H1 (cell line): Measurements from ENCODE around the gene TMEM128.

Experiments used
- TCF12 ChIP-seq: IDR thresholded peaks from 2 replicates; pipeline ENCODE4 v1.6.1; 2011; ENCODE audit warnings: low read depth, mild to moderate bottlenecking, low read length
- ZNF274 ChIP-seq: IDR thresholded peaks from 2 replicates; pipeline ENCODE4 v1.7.0; 2012; ENCODE audit warnings: low read length, borderline replicate concordance; ENCODE audit errors: extremely low read depth
- TF ChIP-seq, protein P1 (sequence below), 3 experiments: IDR thresholded peaks; 1 replicate in 2 of 3; 2 replicates in 1 of 3; pipeline versions ENCODE4 v1.5.1 to v1.6.1; 2011; ENCODE audit warnings: low read length in 3 of 3, mild to moderate bottlenecking in 3 of 3, inconsistent platforms in 2 of 3, low read depth in 1 of 3, moderate library complexity in 1 of 3; ENCODE audit not compliant: insufficient read depth in 1 of 3; ENCODE audit errors: control extremely low read depth in 1 of 3

DNA sequence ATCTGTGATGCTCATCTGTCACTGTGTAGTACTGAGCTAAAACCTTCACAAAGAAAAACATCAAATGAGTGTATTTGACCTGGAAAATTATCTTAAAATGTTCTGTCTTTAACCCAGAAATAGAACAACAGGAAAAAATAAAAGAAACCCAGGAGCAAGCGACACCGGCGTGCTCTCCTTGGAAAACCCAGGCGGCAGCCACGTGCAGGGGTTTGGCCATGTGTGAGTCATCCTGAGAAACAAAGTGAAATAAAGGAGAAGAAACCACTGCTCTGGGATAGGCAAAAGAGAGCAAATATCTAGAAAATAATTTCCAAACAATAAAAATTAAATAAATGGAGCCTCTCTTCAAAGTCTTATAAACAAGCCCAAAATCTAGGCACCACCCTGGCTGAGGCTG lies 20.0 kb upstream of the TMEM128 start:
- TF ChIP-seq ZNF274 (no peak), TCF12 (no peak)
- TF ChIP-seq, protein P1, sequence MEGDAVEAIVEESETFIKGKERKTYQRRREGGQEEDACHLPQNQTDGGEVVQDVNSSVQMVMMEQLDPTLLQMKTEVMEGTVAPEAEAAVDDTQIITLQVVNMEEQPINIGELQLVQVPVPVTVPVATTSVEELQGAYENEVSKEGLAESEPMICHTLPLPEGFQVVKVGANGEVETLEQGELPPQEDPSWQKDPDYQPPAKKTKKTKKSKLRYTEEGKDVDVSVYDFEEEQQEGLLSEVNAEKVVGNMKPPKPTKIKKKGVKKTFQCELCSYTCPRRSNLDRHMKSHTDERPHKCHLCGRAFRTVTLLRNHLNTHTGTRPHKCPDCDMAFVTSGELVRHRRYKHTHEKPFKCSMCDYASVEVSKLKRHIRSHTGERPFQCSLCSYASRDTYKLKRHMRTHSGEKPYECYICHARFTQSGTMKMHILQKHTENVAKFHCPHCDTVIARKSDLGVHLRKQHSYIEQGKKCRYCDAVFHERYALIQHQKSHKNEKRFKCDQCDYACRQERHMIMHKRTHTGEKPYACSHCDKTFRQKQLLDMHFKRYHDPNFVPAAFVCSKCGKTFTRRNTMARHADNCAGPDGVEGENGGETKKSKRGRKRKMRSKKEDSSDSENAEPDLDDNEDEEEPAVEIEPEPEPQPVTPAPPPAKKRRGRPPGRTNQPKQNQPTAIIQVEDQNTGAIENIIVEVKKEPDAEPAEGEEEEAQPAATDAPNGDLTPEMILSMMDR (IDR thresholded peaks at IDR 0.05; ENCODE audit: control extremely low read depth in 1 of 3, insufficient read depth in 1 of 3, low read depth in 1 of 3, low read length in 3 of 3): no peak
